AG09309 (cell line): ENCODE data around the gene KCNT1.

ENCODE experiments used
- DNase-seq: peaks from one replicate; pipeline ENCODE4 v3.0.0-alpha.2; 2010; ENCODE audit warnings: low read depth
- H3K4me3 ChIP-seq: 2 replicates; pipeline ENCODE4 v1.5.1; 2011; ENCODE audit warnings: mild to moderate bottlenecking, low read depth, low read length, moderate library complexity; ENCODE audit not compliant: control insufficient read depth
- CTCF ChIP-seq: IDR thresholded peaks from 2 replicates; pipeline ENCODE4 v1.5.1; 2011; ENCODE audit warnings: mild to moderate bottlenecking, low read depth, low read length, inconsistent platforms; ENCODE audit not compliant: insufficient read depth, control insufficient read depth; ENCODE audit errors: missing control alignments

The KCNT1 gene

GRCh38 chr9:135693265-135693664, 8.7 kb upstream of the KCNT1 start:
- H3K4me3 ChIP-seq, result no peak overlapping the region
- no peak for TF ChIP-seq CTCF
- no peak for DNase-seq

- no peak overlapping the region for H3K4me3 ChIP-seq
- TF ChIP-seq CTCF, result no peak
- no peak for DNase-seq
These were observed 8.2 kb upstream of the KCNT1 start for GRCh38 chr9:135693771-135694170.

GRCh38 chr9:135694414-135694813, 7.6 kb upstream of the KCNT1 start:
- DNase-seq, result no peak
- no peak overlapping the region for H3K4me3 ChIP-seq
- no peak for TF ChIP-seq CTCF

- DNase-seq, result no peak
- H3K4me3 ChIP-seq, result no peak overlapping the region
- no peak for TF ChIP-seq CTCF
These were observed 6.9 kb upstream of the KCNT1 start for GRCh38 chr9:135695036-135695435.

- no peak for TF ChIP-seq CTCF
- no peak for DNase-seq
- no peak overlapping the region for H3K4me3 ChIP-seq
These were observed 6.3 kb upstream of the KCNT1 start for GRCh38 chr9:135695642-135696041.

GRCh38 chr9:135696446-135696845, 5.5 kb upstream of the KCNT1 start:
- no peak for TF ChIP-seq CTCF
- DNase-seq, result no peak

GRCh38 chr9:135697226-135697625, 4.8 kb upstream of the KCNT1 start:
- no peak overlapping the region for H3K4me3 ChIP-seq
- no peak for TF ChIP-seq CTCF
- DNase-seq, result no peak

More at GRCh38 chr9:135696446-135696845, 5.5 kb upstream of the KCNT1 start:
- no peak overlapping the region for H3K4me3 ChIP-seq
